COR-L47 (cell line): ENCODE measurements around the gene SMAD3.

Source experiments
- DNase-seq: peaks from one replicate; lab custom pipeline; 2025; lab: John Stamatoyannopoulos, UW

Gene SMAD3

DNA sequence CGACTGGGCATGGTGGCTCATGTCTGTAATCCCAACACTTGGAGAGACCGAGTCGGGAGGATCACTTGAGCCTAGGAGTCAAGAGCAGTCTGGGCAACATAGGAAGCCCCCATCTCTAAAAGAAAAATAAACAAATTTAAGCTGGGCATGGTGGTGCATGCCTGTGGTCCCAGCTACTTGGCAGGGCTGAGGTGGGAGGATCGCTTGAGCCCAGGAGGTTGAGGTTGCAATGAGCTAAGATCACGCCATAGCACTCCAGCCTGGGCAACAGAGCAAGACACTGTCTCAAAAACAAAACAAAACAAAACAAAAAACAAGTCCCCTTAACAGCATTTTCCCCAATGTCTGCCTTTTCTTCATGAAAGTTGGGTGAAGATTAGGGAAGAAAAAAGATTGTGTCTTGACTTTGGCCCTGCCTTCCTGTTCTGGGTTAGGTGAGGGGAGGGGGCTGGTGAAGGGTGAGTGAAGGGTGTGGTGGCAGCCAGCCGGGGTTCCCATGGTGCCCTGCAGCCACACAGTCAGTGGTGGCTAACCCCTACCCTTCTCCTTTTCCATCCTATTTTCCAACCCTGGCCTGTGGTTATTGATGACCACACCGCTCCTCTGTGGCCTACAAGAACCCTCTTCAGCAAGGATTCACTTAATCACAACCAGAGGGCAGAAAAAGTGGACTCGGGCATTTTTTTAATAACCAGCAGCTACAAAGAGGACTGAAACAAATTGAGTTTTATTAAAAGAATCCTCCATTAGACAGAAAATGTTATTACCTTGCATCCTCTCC lies 28.4 kb upstream of the SMAD3 start:
- no peak for DNase-seq

- no peak for DNase-seq
Measured at GRCh38 chr15:67037694-67038093, 27.7 kb upstream of the SMAD3 start.

GRCh38 chr15:67038736-67039135 lies 26.7 kb upstream of the SMAD3 start:
- DNase-seq, result no peak

DNA sequence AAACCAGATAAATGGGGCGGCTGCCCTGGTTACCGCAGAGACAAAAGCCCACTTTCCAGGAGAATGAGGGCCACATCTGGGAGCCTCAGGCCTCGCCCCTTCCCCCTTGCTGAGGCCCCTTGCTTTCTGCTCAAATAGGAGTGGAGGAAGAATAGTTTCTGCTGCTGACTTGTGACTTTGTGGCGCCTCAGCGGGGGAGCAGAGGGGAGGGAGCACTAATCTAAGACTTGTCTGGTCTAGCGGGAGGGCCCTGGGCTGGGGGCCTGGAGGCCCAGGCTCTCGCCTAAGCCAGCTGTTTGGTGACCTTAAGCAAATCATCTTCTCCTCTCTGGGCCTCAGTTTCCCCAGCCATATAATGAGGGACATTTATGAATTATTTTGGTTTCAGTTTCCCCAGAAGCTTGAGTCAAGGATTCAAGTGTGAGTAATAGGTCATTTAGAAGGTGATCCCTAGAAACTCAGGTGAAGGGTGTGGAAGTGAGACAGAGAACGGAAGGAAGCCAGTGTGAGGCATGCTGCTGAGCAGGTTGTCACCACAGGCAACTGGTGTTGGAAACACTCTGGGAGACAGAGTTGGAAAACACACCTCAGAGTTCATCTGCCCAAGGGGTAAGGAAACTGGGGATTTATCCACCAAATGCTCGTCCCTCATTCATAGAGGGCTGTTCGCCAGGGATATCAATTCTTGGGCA lies 25.9 kb upstream of the SMAD3 start:
- DNase-seq, result no peak

- no peak for DNase-seq
Measured at GRCh38 chr15:67040277-67040676, 25.1 kb upstream of the SMAD3 start.

DNA sequence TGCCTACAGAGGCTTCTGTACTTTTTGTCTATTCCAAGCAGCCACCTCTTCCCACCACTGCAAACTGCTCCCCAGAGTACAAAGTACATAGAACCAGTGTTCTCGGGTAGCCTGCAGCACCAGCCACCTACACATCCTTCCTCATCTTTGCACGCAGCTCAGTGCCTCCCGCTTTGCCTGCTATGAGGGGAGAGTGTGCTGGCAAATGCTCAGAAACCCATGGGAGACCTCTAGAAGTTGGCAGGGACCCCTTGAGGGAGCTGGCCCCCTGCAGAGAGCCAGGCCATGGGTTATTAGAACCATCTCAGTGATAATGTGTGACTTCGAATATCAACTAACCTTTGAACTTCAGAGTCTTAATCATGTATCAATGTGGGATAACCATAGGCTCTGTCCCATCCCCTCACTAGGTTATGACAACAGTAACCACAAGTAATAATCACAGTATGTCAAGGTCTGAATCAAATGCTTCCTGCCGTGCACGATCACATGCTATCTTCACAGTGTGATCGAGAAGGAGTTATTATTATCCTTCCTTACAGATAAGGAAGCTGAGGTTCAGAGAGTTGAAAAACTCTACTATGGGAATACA lies 22.8 kb upstream of the SMAD3 start:
- no peak for DNase-seq

DNA sequence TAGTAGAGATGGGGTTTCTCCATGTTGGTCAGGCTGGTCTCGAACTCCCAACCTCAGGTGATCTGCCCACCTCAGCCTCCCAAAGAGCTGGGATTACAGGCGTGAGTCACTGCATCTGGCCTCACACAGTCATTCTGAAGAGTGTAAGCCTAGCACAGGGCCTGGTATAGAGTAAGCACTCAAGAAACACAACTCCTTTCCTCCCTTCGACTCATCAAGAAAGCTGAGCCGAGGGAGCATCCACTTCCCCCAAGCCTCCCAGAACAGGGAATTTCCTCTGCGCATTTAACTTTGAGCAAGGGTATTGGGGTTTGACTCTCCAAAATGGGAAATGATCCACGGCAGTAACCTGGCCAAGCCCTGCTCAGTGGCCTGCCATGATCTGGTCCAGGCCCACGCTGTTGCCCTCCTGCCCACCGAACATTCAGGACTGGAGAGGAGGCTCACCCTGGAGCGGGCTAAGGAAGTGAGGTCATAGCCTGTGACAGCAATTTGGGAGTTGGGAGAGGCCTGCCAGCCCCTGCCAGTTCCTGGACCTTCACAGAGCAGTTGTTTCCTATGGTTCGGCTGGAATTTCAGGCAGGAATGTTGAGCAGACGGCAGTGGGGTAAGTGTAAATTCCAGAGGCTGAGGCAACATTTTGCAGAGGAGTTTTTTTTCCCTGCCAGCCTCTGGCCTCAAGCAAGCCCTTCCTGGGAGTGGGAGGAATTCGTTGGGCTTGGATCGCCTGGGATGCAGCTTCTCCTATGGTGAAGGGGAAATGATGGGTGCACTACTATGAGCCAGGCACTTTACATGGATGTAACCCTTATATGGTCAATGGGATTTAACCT lies 21.2 kb upstream of the SMAD3 start:
- no peak for DNase-seq

DNA sequence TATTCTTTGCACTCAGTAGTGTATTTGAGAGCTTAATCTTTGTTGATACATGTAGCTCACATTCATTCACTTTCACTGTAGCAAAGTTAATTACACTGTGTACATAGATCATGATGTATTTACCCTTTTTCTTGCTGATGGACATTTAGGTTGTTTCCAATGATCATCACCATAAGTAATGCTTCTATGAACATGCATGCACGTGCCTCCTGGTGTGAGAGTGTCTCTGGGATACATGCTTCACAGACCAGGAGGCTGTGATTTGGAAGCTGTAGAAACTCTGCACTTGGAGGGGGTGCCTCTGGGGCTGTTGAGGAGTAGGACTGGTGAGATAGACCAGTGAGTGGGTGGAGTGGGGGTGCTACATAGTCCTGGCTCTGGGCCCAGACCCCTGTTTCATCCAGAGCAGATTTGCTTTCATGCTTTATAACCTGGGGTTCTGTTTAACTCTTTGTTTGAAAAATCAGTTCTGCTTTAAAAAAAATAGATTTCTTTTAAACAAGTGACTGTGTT lies 18.2 kb upstream of the SMAD3 start:
- peak; percentile 20 for DNase-seq

DNA sequence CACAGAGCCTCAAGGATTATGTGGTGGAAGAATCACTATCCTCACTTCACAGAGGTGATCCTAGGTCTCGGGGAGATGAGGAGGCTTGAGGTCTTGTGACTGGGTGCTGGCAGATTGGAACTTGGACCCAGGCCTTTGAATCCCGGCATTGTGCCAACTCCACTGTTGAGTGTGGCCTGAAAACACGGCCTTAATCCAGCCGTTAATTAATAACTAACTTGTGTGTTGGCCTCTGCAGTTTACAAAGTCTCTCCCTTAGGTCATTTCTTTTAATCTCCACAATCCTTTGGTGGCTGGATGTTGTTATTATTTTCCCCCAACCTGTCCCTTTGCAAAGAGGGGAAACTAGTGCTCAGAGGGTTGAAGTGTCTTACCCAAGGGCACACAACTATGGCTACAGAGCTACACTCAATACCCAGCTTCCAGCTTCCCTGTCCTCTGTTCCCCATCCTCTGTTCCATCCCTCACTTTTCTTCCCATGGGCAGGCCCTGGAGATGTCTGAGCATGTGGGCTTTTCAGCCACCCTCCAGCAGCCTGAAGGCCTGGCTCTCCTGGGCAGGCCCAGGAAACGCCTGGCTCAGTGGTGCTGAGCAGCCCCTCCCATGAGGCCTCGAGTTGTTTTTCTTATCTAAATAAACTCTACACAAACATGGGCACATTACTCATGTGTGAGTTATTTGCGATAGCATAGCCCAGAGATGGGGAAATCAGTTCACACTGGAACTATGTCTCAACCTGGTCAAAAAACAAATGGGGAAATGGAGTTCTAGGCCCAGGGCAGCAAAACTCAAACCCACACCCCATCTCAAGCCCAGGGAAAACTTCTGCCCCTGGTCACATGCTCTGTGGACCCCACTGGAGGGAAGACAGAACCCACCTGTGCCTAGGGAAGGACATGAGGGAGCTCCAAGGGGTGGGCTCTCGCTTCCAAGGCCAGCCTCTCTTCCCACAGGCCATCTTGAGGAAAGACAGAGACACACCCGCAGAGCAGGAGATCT lies 16.8 kb upstream of the SMAD3 start:
- DNase-seq, result no peak

DNA sequence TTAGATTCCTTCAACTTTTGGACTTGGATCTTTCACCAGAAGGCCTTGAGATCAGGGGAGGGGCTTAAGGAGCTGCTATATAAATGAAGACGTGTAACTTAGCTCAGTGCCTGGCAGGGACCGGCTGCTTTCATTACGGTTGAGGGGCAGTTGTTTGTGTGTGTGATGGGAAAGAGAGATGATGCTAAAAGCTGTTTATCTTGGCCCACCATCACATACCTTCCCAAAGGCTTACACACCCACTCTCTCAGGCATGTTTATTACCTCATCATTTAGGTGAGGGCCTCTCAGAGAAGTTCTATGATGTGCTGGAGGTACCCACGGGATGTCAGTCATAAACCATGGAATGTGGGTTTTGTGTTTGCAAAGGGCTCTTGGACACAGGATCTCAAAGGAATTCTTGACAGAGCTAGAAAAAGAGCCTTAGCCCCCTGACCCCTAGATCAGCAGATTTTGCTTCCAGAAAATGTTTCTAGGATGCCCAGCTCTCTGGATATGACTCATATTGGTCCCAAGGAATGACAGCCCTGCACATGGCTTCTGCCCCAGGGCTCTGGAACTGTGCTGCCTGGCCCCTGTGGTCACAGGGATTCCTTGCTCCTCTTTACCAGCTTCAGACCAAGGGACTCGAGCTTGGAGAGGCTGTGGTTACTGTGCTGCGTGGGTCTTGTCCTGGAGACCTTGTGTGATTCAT lies 15.9 kb upstream of the SMAD3 start:
- DNase-seq, result no peak

- DNase-seq, result no peak
Measured at GRCh38 chr15:67050062-67050461, 15.3 kb upstream of the SMAD3 start.

GRCh38 chr15:67050522-67051087 lies 14.8 kb upstream of the SMAD3 start:
- no peak for DNase-seq

GRCh38 chr15:67051088-67052045 lies 14.0 kb upstream of the SMAD3 start:
- DNase-seq, result no peak

DNA sequence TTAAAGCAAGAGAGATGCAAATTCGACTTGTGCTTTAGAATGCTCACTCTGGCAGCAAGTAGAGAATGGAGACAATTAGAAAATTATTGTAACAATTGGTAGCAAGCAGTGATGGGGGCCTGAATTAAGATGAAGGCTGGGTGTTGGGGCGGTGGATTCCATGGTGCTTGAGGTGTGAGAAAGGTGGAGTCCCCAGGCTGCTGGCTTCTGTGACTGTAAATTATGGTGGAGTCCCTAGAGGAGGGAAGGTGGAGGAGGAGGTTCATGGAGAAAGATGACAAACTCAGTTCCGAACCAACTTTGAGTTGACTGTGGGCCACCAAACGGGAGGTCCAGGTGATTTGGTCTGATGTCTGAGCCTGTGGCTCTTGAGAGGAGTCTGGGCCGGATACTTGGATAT lies 10.7 kb upstream of the SMAD3 start:
- no peak for DNase-seq

DNA sequence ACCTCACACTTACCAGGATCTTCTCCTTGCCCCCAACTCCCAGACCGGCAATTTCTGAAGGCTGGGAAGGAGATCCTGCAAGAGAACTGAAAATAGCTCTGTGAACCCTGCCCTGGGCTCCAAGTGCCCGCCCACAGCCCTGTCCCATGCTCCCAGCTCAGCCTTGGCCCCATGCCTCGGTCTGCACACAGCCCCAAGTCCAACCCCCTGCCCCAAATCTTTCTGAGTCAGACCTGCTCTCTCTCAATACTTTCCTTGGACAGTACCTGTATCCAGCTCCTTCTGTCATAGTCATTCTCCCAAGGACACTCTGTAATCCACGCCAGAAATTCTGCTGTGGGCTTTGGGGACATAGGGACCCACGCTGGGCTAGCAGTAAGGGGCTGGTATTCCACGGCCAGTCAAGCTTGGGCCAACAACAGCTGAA lies 6.3 kb upstream of the SMAD3 start:
- DNase-seq, result no peak

DNA sequence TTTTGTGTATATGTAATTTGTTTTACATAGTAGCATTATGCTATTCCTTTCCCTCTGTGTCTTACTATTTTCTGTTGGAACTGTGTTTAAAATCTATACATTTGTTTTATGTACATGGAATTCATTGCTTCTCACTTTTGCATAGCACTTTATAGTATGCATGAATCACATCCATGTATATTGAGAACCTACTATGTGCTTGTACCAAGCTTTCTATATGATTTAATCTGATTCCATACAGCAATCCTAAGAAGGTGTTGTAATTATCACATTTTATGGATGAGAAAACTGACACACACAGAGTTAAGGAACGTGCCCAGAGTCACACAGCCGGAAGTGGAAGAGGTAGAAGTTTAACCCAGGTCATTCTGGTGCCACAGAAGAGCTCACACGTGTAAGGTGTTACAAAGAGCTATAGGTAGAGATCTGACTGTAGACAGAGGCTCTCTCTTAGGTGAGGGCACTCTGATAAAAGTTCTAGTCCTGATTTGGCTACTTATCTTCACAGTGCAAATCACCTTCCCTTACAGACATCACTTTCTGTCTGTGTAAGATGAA lies 3.5 kb upstream of the SMAD3 start:
- DNase-seq, result no peak

GRCh38 chr15:67062369-67062985 lies 2.9 kb upstream of the SMAD3 start:
- no peak for DNase-seq
